Renal cortex interstitium (tissue), 11 donors: ENCODE data around the gene CHMP2A. TPM values are rescaled to one million over a fixed set of nuclear protein-coding genes. Genes with fewer than 3 reads are reported as not detected.

Experiments
- DNase-seq, 11 donors: peaks; one replicate each; pipeline ENCODE4 v3.0.0-alpha.2; 2013; ENCODE audit warnings: low read depth in 9 of 11, low spot score in 4 of 11; ENCODE audit errors: extremely low read depth in 1 of 11
- polyA plus RNA-seq, 3 donors: library from polyadenylated mRNA; unstranded; fragments of 120-200 nt; gene quantifications; one replicate each; pipeline ENCODE4 v1.2.1, GENCODE V29; 2013; ENCODE audit not compliant: insufficient read length in 3 of 3

The CHMP2A gene
- polyA plus RNA-seq, 3 donors, result 108 to 132 (median 128) TPM

- DNase-seq, result no peak
Observed at GRCh38 chr19:58529405-58529804, 25.5 kb downstream of the CHMP2A start.

GRCh38 chr19:58522709-58523108, 32.2 kb downstream of the CHMP2A start:
- no peak for DNase-seq

DNA sequence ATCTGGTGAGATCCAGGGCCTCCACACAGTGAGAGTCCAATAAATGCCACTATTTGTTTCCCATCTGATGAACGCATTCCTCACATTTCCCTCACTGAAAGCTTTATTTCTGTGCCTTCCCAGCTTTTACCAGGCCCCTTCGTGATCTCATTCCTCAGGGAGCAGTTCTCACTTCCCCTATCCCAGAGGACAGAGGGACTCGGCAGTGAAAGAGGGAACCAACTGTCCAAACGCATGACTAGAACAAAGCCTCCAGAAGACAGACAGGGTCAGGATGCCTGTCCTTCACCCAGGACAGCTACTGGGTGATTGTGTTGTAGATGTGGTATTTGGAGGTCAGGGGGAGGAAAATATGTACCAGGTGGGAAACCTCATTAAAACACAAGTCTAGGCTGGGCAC, 33.3 kb downstream of the CHMP2A start:
- no peak for DNase-seq

DNA sequence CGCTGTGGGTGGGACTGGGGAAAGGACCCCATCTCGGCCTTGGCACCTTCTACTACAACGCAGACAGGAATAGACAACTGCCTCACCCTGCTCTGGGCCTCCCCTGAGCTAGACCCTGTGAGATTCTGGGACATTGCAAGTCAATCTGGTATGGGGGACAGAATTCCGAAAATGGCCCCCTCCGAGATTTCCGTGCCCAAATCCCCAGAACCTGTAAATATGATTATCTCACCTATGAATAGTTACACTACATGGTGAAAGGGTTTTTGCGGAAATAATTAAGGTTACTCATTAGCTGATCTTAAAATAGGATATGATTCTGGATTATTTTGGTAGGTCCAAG, 34.7 kb downstream of the CHMP2A start:
- DNase-seq, result no peak

GRCh38 chr19:58519355-58520256, 35.3 kb downstream of the CHMP2A start, which contains the start of gene ZBTB45:
TSS of gene ZBTB45 (minus strand) at chr19:58519810. CDS start at chr19:58517673, 2,137 bp downstream.
- DNase-seq, result peak; percentile 83 to 95 (median 91)

DNA sequence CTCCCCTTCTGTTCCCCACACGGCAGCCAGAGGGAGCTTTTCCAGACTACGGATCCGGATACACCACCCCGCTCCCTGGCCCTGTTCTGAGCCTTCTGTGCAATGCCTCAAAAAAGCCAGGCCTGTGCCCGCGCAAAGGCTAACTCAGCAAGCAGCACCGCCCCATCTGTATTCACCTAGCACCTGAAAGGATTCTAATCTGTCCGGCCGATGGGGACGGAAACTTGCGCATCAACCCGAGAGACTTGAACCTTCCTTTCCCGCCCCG, 35.9 kb downstream of the CHMP2A start:
- peak in 9 of 11 donors; percentile 47 to 70 (median 64) for DNase-seq

DNA sequence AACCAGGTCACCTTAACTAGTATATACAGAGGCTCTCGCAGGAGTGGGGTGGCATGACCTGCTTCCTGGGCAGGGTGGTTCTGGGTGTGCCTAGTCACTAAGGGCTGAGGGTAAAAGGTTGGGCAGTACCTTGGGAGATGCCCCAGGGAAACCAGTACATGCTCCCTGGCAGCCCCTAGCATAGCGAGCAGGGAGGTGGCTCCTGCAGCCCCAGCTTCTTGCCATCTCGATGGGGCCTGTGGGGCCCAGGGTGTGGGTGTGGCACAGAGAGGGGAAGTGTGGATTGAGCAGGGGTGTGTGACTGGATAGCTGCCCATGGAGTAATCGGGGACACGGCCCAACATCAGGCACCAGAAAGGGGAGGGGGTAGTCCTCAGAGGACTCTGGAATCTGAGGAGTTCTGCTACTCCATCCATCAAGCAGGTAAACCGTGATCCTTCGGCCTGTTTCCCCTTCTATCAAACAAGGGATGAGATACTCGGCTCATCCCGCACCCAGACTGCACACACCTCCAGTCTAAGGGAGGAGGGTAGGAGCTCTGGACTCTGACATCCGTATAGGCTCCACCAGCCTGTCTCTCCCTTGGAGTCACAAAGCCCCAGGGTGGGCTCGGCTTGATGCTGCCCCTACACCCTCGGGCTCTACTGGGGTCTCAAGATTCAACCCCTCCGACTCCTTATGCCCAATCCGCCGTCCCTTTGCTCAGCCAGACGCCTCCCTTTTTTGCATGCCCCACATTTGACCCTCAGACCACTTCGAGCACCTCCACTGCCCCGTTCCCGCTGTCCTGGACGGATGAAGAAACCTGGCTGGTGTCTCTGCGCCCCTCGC, 36.4 kb downstream of the CHMP2A start:
- no peak for DNase-seq

- no peak for DNase-seq
Observed at GRCh38 chr19:58516964-58517833, 37.7 kb downstream of the CHMP2A start.

GRCh38 chr19:58516246-58516836, 38.6 kb downstream of the CHMP2A start:
- no peak for DNase-seq

- DNase-seq, result no peak
Observed at GRCh38 chr19:58515259-58515658, 39.6 kb downstream of the CHMP2A start.

DNA sequence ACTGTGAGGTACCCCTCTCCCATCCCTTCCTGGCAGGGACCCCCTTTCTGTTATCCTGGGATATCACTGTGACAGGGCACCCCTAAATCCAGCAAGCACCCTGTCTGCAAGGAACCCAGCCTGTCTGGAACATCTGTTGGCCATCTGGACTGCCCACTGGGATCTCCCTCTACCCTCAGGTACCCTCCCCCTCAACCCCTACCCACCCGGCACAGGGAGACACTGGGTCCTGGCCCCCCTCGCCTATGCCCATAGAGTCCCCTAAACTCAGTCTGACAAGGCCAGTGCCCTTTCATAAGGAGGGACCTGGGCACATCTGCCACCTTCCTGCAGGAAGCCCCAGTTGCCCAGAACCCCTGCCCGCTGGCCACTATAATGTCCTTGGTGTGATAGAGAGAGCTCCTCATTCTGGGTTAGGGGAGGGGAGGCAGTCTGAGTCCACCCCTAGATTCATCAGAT, 40.3 kb downstream of the CHMP2A start:
- no peak for DNase-seq

DNA sequence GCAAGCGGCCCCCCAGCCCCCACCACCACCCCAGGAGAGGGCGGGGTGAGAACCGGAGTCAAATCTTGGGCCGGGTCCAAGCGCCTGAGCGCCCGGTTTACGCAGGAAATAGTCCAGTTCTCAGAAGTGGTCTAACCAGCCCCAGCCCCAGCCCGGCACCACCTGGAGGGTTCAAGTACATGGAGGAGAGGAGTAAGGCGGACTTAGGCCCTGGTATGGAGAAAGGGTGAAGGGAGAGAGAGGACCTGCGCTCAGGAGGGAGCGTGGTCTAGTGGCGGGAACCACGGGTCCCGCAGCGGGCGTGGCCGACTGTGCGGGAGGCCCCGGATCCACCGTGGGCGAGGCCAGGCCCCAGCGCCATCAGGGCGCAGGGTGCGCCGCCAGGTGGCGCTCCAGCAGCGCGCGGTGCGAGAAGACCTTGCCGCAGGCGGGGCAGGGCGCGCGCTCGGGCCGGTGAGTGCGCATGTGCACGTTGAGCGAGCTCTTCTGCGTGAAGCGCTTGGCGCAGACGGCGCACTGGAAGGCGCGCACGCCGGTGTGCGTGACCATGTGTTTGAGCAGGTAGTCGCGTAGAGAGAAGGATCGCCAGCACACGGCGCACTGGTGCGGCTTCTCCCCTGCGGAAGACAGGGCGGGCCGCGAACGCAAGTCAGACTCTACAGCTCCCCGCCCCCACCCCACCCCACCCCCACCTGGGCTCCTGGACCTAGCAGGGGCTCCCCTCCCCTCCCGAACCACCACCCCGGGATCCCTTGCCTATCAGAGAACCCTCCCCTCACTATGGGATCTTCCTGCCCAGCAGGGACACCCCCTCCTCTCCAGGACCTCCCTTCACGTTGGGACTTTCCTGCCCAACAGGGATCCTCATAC, 41.0 kb downstream of the CHMP2A start:
- DNase-seq, result peak in 10 of 11 donors; percentile 67 to 86 (median 81)

DNA sequence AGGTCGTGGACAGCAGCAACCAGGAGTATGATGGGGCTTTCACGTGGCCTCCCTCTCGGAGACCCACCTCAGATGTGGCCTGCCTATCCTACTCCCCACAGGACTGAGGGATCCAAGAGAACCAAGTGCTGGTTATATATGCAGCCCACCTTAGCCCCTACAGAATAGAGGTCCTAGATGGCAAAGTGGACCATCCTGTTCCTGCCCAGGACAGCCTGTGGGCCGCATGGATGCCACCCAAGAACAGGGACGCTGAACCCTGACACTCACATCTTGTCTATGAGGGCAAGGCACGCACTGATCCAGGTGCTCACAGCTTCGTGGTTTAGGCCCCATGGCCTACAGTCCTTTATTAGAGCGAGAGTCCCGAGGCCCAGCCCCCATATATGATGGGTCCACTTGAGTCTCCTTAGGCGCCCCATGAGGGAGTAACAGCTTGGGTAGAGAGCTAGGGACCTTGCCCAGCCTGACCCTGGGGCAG, 41.7 kb downstream of the CHMP2A start:
- no peak for DNase-seq

DNA sequence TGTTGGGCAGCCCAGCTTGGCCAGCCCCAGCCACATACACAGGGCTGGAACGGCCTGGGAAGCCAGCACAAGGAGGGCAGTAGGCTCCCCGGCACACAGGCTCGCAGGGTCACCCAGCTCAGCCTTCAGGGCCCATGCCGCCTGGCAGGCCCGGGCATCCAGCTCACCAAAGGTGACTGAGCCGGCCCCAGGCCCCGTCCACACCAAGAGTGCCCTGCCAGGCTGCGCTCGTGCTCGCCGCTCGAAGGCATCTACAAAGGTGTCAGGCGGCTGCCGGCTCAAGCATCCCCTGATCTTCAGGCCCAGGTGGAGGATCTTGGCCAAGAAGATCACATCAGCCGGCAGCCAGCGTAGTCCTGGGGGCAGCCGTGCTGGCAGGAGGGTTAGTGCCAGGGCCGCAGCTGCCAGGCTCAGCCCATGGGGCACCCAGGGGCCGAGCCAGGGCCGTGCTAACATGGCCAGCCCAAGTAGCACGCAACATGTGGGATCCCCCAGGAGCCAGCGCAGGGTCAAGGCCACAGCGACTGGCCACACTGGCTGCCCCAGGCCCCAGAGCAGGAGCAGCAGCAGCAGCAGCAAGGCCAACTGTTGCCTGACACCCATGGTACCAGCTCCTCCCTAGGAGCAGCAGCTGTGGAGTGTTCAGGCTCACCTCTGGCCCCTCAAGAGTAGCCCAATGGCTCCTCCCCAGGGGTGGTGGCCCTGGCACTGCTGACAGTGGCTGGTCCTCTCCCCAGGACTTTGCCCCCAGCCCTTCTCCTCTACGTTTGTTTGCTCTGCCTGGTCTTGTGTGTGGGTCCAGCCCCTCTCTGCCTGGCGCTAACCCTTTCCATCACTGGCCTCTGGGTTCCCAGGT, 43.3 kb downstream of the CHMP2A start, which contains the start of gene SLC27A5:
Gene SLC27A5, minus strand, starts transcription at position 640 of the 856 bp plus-strand sequence. Its CDS starts 37 bp downstream, at position 603.
- no peak for DNase-seq

DNA sequence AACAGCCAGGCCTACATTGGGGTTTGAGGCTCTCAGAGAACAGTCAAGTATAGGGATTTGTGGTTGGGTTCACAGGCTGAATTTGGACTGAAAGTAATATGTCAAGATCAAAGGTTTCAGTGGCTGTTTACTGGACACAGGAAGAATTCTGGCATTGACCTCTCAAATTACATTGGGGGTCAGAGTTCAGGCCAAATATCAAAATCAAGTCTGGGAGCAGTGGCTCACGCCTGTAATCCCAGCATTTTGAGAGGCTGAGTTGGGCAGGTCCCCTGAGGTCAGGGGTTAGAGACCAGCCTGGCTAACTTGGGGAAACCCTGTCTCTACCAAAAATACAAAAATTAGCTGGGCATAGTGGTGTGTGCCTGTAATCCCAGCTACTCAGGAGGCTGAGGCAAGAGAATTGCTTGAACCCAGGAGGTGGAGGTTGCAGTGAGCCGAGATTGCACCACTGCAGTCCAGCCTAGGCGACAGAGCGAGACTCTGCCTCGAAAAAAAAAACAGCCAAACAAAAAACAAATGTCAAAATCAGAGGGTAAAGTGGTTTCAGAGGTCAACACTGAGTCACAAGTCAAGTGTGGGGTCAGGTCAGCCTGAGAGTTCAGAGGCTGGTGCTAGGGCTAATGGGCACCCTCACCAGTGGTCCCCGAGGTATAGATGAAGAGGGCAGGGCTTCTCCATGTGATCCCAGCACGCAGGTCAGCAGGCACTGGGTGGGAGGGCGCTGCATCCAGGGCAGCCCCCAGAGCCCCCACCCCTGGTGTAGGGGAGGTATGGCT, 44.6 kb downstream of the CHMP2A start:
- DNase-seq, result no peak

GRCh38 chr19:58509731-58510083, 45.2 kb downstream of the CHMP2A start:
- no peak for DNase-seq
